Cerebellar nuclear complex (tissue), 1 donor: ENCODE results near the gene DNAJB6.

Experiments
- DNase-seq, 2 experiments: peaks; one replicate each; lab custom pipeline; 2025; lab: John Stamatoyannopoulos, UW

Gene DNAJB6

GRCh38 chr7:157336383-157337315, at the start of gene DNAJB6:
Gene DNAJB6, plus strand, starts transcription at chr7:157337004. Its CDS starts 21,569 bp downstream, at chr7:157358573.
- peak; percentile 0 to 61 for DNase-seq

GRCh38 chr7:157291404-157292080, 45.3 kb upstream of the DNAJB6 start:
- DNase-seq, result no peak

- DNase-seq, result no peak
Measured at GRCh38 chr7:157292258-157292657, 44.5 kb upstream of the DNAJB6 start.

- no peak for DNase-seq
Measured at GRCh38 chr7:157292770-157293412, 43.9 kb upstream of the DNAJB6 start.

GRCh38 chr7:157293413-157293788, 43.4 kb upstream of the DNAJB6 start:
- DNase-seq, result no peak

- no peak for DNase-seq
Measured at GRCh38 chr7:157294773-157295172, 42.0 kb upstream of the DNAJB6 start.

GRCh38 chr7:157295338-157295737, 41.5 kb upstream of the DNAJB6 start:
- no peak for DNase-seq

GRCh38 chr7:157297185-157297584, 39.6 kb upstream of the DNAJB6 start:
- no peak for DNase-seq

GRCh38 chr7:157299317-157299612, 37.5 kb upstream of the DNAJB6 start:
- no peak for DNase-seq

GRCh38 chr7:157299613-157300368, 37.0 kb upstream of the DNAJB6 start:
- DNase-seq, result no peak

- no peak for DNase-seq
Measured at GRCh38 chr7:157300369-157300825, 36.4 kb upstream of the DNAJB6 start.

GRCh38 chr7:157301610-157302120, 35.1 kb upstream of the DNAJB6 start:
- DNase-seq, result no peak

- DNase-seq, result no peak
Measured at GRCh38 chr7:157306846-157307838, 29.7 kb upstream of the DNAJB6 start.

- no peak for DNase-seq
Measured at GRCh38 chr7:157309988-157310668, 26.7 kb upstream of the DNAJB6 start.

- DNase-seq, result no peak
Measured at GRCh38 chr7:157310676-157311185, 26.1 kb upstream of the DNAJB6 start.

- no peak for DNase-seq
Measured at GRCh38 chr7:157312941-157313340, 23.9 kb upstream of the DNAJB6 start.

- no peak for DNase-seq
Measured at GRCh38 chr7:157313645-157314044, 23.2 kb upstream of the DNAJB6 start.

GRCh38 chr7:157318015-157318706, 18.6 kb upstream of the DNAJB6 start:
- DNase-seq, result no peak

GRCh38 chr7:157320608-157320980, 16.2 kb upstream of the DNAJB6 start:
- no peak for DNase-seq
